Measurements from ENCODE around the gene KCNA1.

Gene KCNA1

DNA sequence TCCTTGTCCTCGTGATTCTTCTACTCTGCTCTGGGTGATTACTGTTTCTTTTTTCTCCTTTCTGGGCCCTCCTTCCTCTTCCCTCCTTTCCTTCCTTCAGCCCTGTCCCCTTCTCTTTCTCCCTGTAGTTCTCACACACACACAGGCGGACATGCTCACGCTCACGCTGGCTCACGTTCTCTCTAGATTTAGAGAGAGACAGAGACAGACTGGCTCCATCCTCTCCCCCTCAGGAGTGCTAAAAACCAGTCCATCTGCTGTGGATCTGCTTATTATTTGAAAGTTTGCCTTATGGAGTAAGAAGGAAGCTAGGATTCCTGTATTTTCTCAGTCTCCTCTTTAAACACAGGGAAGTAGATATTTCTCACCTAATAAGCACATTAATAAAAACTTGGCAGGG lies 48.1 kb downstream of the KCNA1 start:
- Histone ChIP-seq H3K27ac (ENCODE audit: low read depth, low read length) (no peak overlapping the region), H3K9me3 (ENCODE audit: control insufficient read depth in 5 of 5, low read length in 5 of 5) (no peaks in the 10 kb centered on the region), H3K36me3 (ENCODE audit: control insufficient read depth in 5 of 5, insufficient read depth in 5 of 5, low read length in 5 of 5) (no peaks in the 10 kb centered on the region), H3K27me3 (ENCODE audit: control insufficient read depth in 5 of 5, insufficient read depth in 4 of 5, low read length in 5 of 5) (peaks cover 2 to 32% (median 9%) of the 10 kb centered on the region in 5 donors), H3K9ac (ENCODE audit: low read length in 5 of 5) (no peak overlapping the region), H3K4me3 (ENCODE audit: low read depth in 1 of 5, low read length in 5 of 5) (no peak overlapping the region), H3K4me1 (ENCODE audit: control insufficient read depth in 5 of 5, insufficient read depth in 5 of 5, low read length in 5 of 5) (no peaks in the 10 kb centered on the region)

DNA sequence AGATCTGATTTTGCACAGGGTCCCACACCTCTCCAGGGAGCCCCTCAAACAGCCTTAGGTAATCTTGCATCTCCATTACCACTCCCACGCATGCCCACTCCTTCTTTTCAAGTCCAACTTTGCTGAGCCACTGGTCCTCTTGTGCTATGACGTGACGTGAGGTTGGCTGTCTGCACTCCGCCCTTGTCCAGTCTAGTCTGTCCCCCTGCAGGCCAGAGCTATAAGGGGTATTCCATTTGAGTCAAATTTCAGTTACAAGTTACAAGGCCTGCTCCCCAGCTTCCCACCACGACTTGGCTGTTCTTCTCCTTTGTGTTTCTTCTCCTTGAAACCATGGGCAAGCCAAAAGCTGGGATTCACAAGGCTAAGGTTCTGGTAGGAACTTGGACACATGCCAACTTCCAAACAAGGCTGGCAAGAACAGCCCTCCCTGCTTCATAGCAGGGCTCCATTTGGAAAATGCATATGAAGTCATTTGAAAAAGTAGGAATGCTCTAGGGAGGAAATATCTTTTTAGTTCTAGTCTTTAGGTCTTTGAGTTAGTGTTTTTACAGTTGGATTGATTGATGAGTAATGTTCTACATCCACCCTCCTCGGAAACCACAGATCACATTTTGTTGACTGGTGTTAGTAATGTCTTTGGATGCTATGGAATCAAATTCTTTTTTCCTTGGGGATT lies 49.1 kb downstream of the KCNA1 start:
- H3K36me3 ChIP-seq (ENCODE audit: control insufficient read depth in 5 of 5, insufficient read depth in 5 of 5, low read length in 5 of 5), result no peaks in the 10 kb centered on the region
- H3K27ac ChIP-seq (ENCODE audit: low read depth, low read length), result no peak overlapping the region
- no peak overlapping the region for H3K4me3 ChIP-seq (ENCODE audit: low read depth in 1 of 5, low read length in 5 of 5)
- no peaks in the 10 kb centered on the region for H3K4me1 ChIP-seq (ENCODE audit: control insufficient read depth in 5 of 5, insufficient read depth in 5 of 5, low read length in 5 of 5)
- no peaks in the 10 kb centered on the region for H3K9me3 ChIP-seq (ENCODE audit: control insufficient read depth in 5 of 5, low read length in 5 of 5)
- no peak overlapping the region for H3K9ac ChIP-seq (ENCODE audit: low read length in 5 of 5)
- peaks cover 2 to 28% (median 12%) of the 10 kb centered on the region in 5 donors for H3K27me3 ChIP-seq (ENCODE audit: control insufficient read depth in 5 of 5, insufficient read depth in 4 of 5, low read length in 5 of 5)

DNA sequence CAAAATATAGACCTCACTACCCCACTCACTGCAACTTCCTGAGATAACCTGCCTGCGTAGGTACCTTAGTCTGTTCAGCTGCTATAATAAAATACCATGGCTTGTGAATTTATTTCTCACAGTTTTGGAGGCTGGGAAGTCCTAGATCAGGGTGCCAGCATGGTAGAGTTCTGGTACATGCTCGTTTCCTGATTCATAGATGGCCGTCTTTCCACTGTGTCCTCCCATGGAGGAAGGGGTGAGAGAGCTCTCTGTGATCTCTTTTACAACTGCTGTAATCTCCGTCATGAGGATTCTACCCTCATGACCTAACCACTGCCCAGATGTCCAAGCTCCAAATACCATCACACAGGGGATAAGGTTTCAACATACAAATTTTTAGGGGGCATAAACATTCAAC lies 49.7 kb downstream of the KCNA1 start:
- Histone ChIP-seq H3K4me3 (ENCODE audit: low read depth in 1 of 5, low read length in 5 of 5) (no peak overlapping the region), H3K9me3 (ENCODE audit: control insufficient read depth in 5 of 5, low read length in 5 of 5) (no peaks in the 10 kb centered on the region), H3K27me3 (ENCODE audit: control insufficient read depth in 5 of 5, insufficient read depth in 4 of 5, low read length in 5 of 5) (peaks cover 6 to 29% (median 10%) of the 10 kb centered on the region in 5 donors), H3K36me3 (ENCODE audit: control insufficient read depth in 5 of 5, insufficient read depth in 5 of 5, low read length in 5 of 5) (no peaks in the 10 kb centered on the region), H3K27ac (ENCODE audit: low read depth, low read length) (no peak overlapping the region), H3K9ac (ENCODE audit: low read length in 5 of 5) (no peak overlapping the region), H3K4me1 (ENCODE audit: control insufficient read depth in 5 of 5, insufficient read depth in 5 of 5, low read length in 5 of 5) (no peaks in the 10 kb centered on the region)

DNA sequence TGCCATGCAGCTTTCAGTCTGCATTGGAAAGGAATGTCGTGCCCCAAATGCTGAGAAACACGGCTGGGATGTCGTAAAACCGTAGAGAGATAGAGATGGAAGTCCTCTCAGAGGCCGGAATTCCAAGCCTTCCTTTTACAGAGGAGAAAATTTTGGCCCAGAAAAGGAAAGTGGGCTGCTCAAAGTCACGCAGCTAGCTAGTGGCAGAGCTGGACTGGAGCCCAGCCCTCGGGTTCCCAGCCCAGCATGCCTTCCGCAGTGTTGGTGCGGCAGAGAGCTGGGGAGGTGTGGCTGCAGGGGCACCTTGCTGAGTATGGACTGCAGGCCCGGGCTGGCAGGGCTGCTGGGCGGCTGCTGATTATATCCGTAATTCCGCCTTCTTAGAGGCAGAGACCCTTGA lies 50.3 kb downstream of the KCNA1 start:
- Histone ChIP-seq H3K9me3 (ENCODE audit: control insufficient read depth in 5 of 5, low read length in 5 of 5) (no peaks in the 10 kb centered on the region), H3K27ac (ENCODE audit: low read depth, low read length) (no peak overlapping the region), H3K36me3 (ENCODE audit: control insufficient read depth in 5 of 5, insufficient read depth in 5 of 5, low read length in 5 of 5) (no peaks in the 10 kb centered on the region), H3K9ac (ENCODE audit: low read length in 5 of 5) (no peak overlapping the region), H3K4me1 (ENCODE audit: control insufficient read depth in 5 of 5, insufficient read depth in 5 of 5, low read length in 5 of 5) (no peaks in the 10 kb centered on the region), H3K4me3 (ENCODE audit: low read depth in 1 of 5, low read length in 5 of 5) (no peak overlapping the region), H3K27me3 (ENCODE audit: control insufficient read depth in 5 of 5, insufficient read depth in 4 of 5, low read length in 5 of 5) (peaks cover 6 to 28% (median 10%) of the 10 kb centered on the region in 5 donors)

DNA sequence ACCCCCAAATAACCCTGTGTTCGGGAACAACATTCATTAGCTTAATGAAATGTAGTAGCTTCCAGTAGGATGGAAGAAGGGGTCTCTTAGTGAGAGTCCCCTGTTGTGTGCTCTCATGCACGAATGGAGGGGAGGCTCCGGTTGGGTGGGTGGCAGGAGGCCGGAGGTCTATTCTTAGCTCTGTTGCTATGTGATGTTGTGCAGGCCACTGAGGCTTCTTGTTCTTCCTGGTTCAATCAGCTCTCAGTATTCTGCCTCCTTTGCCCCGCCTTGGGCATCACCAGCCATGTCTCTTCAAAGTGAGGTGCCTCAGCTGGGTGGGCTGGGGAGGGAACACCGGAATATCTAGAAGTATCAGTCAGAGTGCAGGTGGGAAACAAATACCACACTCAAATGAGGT lies 50.8 kb downstream of the KCNA1 start:
- Histone ChIP-seq H3K4me1 (ENCODE audit: control insufficient read depth in 5 of 5, insufficient read depth in 5 of 5, low read length in 5 of 5) (no peaks in the 10 kb centered on the region), H3K36me3 (ENCODE audit: control insufficient read depth in 5 of 5, insufficient read depth in 5 of 5, low read length in 5 of 5) (no peaks in the 10 kb centered on the region), H3K27me3 (ENCODE audit: control insufficient read depth in 5 of 5, insufficient read depth in 4 of 5, low read length in 5 of 5) (peaks cover 6 to 24% (median 10%) of the 10 kb centered on the region in 5 donors), H3K4me3 (ENCODE audit: low read depth in 1 of 5, low read length in 5 of 5) (no peak overlapping the region), H3K9ac (ENCODE audit: low read length in 5 of 5) (no peak overlapping the region), H3K9me3 (ENCODE audit: control insufficient read depth in 5 of 5, low read length in 5 of 5) (no peaks in the 10 kb centered on the region), H3K27ac (ENCODE audit: low read depth, low read length) (no peak overlapping the region)

DNA sequence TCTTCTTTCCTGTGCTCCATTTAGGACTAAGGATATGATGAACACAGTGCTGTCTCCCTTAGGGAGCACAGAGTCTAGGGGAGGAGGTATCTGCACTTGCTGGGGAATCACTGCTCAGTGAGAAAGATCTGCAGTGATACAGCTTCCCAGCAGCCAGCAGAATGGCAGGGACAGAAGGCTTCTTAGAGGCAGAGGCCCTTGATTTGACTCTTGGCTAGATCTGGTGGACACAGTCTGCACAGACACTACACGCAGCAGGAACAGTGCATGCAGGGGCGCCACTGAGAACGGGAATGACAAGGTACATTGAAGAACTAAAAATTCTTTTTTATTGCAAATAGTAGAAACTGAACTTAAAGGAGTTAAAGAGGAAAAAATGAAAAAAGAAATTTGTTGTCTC lies 51.6 kb downstream of the KCNA1 start:
- Histone ChIP-seq H3K4me1 (ENCODE audit: control insufficient read depth in 5 of 5, insufficient read depth in 5 of 5, low read length in 5 of 5) (no peaks in the 10 kb centered on the region), H3K9me3 (ENCODE audit: control insufficient read depth in 5 of 5, low read length in 5 of 5) (no peaks in the 10 kb centered on the region), H3K27me3 (ENCODE audit: control insufficient read depth in 5 of 5, insufficient read depth in 4 of 5, low read length in 5 of 5) (peaks cover 0 to 21% (median 10%) of the 10 kb centered on the region in 5 donors), H3K36me3 (ENCODE audit: control insufficient read depth in 5 of 5, insufficient read depth in 5 of 5, low read length in 5 of 5) (no peaks in the 10 kb centered on the region), H3K9ac (ENCODE audit: low read length in 5 of 5) (no peak overlapping the region), H3K4me3 (ENCODE audit: low read depth in 1 of 5, low read length in 5 of 5) (no peak overlapping the region), H3K27ac (ENCODE audit: low read depth, low read length) (no peak overlapping the region)

DNA sequence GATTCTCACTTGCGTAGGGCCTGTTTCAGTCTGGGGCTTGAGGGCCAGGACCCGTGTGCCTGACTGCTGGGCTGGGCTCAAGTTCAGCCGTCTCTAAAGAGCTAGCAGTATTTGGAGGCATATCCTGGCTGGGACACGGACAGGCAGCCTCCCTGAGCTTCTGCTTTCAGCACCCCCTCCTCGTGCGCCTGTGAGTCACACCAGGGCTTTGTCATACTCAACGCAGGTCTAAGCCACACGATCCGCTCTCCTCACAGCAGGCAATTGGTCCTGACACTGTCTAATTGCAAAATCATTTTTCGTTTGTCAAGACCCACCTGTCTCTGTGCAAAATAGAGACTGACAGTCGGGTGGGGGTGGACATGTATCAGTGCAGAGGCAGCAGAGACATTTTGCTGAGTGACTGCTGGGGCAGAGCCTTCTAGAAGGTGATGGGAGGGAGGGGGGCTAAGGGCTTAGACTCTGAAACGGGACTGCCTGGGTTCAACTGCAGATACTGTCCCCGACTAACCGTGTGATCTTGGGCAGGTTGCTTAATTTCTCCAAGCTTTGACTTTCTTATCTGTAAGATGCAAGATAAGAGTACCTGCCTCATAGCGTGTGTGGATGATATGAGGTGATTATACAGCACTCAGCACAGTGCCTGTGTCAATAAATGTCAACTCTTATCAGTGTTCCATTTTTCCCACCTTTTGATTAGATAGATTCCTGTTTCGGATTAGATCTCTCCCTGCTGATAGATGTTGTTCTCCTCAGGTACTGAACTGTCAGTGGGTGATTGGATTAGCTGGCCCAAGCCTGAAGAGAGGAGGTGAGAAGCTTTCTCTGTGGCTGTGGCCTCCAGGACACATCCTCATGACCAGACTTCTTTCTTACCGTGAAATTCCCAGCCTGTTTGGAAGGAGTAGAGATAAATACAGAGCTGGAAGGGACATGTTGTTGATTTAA lies 53.1 kb downstream of the KCNA1 start:
- H3K4me3 ChIP-seq (ENCODE audit: low read depth in 1 of 5, low read length in 5 of 5), result no peak overlapping the region
- no peak overlapping the region for H3K27ac ChIP-seq (ENCODE audit: low read depth, low read length)
- no peaks in the 10 kb centered on the region for H3K36me3 ChIP-seq (ENCODE audit: control insufficient read depth in 5 of 5, insufficient read depth in 5 of 5, low read length in 5 of 5)
- H3K4me1 ChIP-seq (ENCODE audit: control insufficient read depth in 5 of 5, insufficient read depth in 5 of 5, low read length in 5 of 5), result no peaks in the 10 kb centered on the region
- no peak overlapping the region for H3K9ac ChIP-seq (ENCODE audit: low read length in 5 of 5)
- peaks cover 0 to 18% (median 10%) of the 10 kb centered on the region in 5 donors for H3K27me3 ChIP-seq (ENCODE audit: control insufficient read depth in 5 of 5, insufficient read depth in 4 of 5, low read length in 5 of 5)
- no peaks in the 10 kb centered on the region for H3K9me3 ChIP-seq (ENCODE audit: control insufficient read depth in 5 of 5, low read length in 5 of 5)

Data from subcutaneous abdominal adipose tissue (tissue), 5 donors.